Panc1 (cell line): ENCODE data around the gene ADGRG2. TPM values are rescaled to one million over a fixed set of nuclear protein-coding genes. Genes with fewer than 3 reads are reported as not detected.

Experiments
- ATAC-seq: fragments of 200-7000 bp; cut with Tn5 transposase; 2 replicates; pipeline ENCODE4 v1.9.1; 2020; ENCODE audit warnings: mild to moderate bottlenecking, moderate library complexity
- BruUV-seq: library from RNA; stranded (reverse); fragments of 400-500 nt; replicated peaks from 2 replicates; lab custom pipeline; 2021; lab: Mats Ljungman, UMichigan
- CTCF ChIA-PET: fragments of 300-600 bp; sonication (Branson Sonifier 250); formaldehyde crosslinking; loops from one replicate; lab custom pipeline; 2022; ENCODE audit warnings: antibody characterized with exemption; lab: Charles Lee
- POLR2A ChIA-PET: fragments of 300-600 bp; sonication (Branson Sonifier 250); formaldehyde crosslinking; loops from one replicate; lab custom pipeline; 2022; ENCODE audit warnings: antibody characterized with exemption; lab: Charles Lee
- DNase-seq: peaks from one replicate; pipeline ENCODE4 v3.0.0-alpha.2; 2010; ENCODE audit warnings: low read depth, low spot score
- H3K27ac ChIP-seq: 2 replicates; pipeline ENCODE4 v1.5.1; 2011; ENCODE audit warnings: mild to moderate bottlenecking, low read length, inconsistent platforms
- H3K27me3 ChIP-seq: fragments of 200-500 bp; sonication (Bioruptor generic); 2 replicates; pipeline ENCODE4 v1.6.0; 2014; ENCODE audit warnings: low read length, inconsistent platforms; ENCODE audit not compliant: control insufficient read depth, insufficient read depth
- H3K36me3 ChIP-seq: fragments of 200-500 bp; sonication (Bioruptor generic); 2 replicates; pipeline ENCODE4 v1.5.1; 2014; ENCODE audit warnings: inconsistent platforms, mild to moderate bottlenecking, low read length, moderate library complexity; ENCODE audit not compliant: control insufficient read depth, insufficient read depth
- H3K4me1 ChIP-seq: 2 replicates; pipeline ENCODE4 v1.5.1; 2011; ENCODE audit warnings: inconsistent platforms, mild to moderate bottlenecking, low read length, moderate library complexity; ENCODE audit not compliant: control insufficient read depth, insufficient read depth
- H3K4me3 ChIP-seq, 2 experiments: 2 replicates each; pipeline ENCODE4 v1.5.1; 2011 to 2012; ENCODE audit warnings: low read depth in 2 of 2, low read length in 2 of 2, mild to moderate bottlenecking in 2 of 2, inconsistent platforms in 1 of 2, moderate library complexity in 1 of 2
- H3K9me3 ChIP-seq: fragments of 200-500 bp; sonication (Bioruptor generic); 2 replicates; pipeline ENCODE4 v1.5.1; 2014; ENCODE audit warnings: low read depth, mild to moderate bottlenecking, inconsistent platforms, low read length, moderate library complexity; ENCODE audit not compliant: control insufficient read depth, insufficient read depth
- POLR2AphosphoS5 ChIP-seq: IDR thresholded peaks from 2 replicates; pipeline ENCODE4 v1.6.1; 2012; ENCODE audit warnings: mild to moderate bottlenecking, low read depth, low read length, moderate library complexity
- SIN3A ChIP-seq: IDR thresholded peaks from 2 replicates; pipeline ENCODE4 v1.6.1; 2012; ENCODE audit warnings: low read depth, mild to moderate bottlenecking, low read length, moderate library complexity, borderline replicate concordance; ENCODE audit not compliant: insufficient read depth
- TCF7L2 ChIP-seq: IDR thresholded peaks from 2 replicates; pipeline ENCODE4 v1.6.1; 2011; ENCODE audit warnings: mild to moderate bottlenecking, low read depth, low read length, inconsistent platforms
- in situ Hi-C: cut with HindIII; loops from 2 replicates; pipeline ENCODE4 v1.10.0; 2016; ENCODE audit warnings: low sequenced_read_pairs, low pct_unique_long_range_greater_than_20kb
- intact Hi-C: fragments of 100-400 bp; cut with micrococcal nuclease; formaldehyde crosslinking; loops from one replicate; pipeline ENCODE4 v1.10.0; 2022; ENCODE audit not compliant: unreplicated experiment
- total RNA-seq: library from RNA; stranded (reverse); gene quantifications from one replicate; pipeline ENCODE4 v1.2.1, GENCODE V29; 2021; ENCODE audit not compliant: unreplicated experiment
- TF ChIP-seq, protein P1 (sequence below): fragments of 450-650 bp; IDR thresholded peaks from 2 replicates; pipeline ENCODE4 v1.5.1; 2017; ENCODE audit warnings: mild to moderate bottlenecking
- TF ChIP-seq, protein P2 (sequence below), 2 experiments: IDR thresholded peaks; 2 replicates each; pipeline ENCODE4 v1.6.1; 2011 to 2012; ENCODE audit warnings: low read depth in 2 of 2, control low read depth in 1 of 2, low read length in 1 of 2, mild to moderate bottlenecking in 1 of 2, moderate library complexity in 1 of 2; ENCODE audit not compliant: insufficient read depth in 1 of 2

ADGRG2 gene
- total RNA-seq, 1 experiment from 2014 or later = 2.0 TPM

DNA sequence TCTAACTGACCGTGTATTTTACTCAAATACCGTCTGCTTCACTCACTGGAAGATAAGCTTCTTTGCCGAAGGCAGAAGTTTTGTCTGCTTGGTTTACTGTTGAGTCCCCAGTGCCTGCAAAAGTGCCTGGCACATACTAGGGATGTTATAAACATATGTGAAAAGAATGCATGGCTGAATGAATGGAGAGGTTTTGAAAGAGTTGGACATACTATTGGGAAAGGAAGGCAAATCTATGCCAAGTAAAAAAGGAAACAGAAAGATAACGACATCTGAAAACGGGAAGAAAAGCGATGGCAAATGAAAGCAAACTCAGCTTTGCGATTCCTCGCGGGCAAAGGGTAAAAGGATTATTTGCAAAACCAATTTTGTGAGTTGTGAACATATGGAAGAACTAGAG, 21.7 kb downstream of the ADGRG2 start:
- in situ Hi-C loops (no loop called here), intact Hi-C loops (no loop called here)
- TF ChIP-seq, protein P1, sequence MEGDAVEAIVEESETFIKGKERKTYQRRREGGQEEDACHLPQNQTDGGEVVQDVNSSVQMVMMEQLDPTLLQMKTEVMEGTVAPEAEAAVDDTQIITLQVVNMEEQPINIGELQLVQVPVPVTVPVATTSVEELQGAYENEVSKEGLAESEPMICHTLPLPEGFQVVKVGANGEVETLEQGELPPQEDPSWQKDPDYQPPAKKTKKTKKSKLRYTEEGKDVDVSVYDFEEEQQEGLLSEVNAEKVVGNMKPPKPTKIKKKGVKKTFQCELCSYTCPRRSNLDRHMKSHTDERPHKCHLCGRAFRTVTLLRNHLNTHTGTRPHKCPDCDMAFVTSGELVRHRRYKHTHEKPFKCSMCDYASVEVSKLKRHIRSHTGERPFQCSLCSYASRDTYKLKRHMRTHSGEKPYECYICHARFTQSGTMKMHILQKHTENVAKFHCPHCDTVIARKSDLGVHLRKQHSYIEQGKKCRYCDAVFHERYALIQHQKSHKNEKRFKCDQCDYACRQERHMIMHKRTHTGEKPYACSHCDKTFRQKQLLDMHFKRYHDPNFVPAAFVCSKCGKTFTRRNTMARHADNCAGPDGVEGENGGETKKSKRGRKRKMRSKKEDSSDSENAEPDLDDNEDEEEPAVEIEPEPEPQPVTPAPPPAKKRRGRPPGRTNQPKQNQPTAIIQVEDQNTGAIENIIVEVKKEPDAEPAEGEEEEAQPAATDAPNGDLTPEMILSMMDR = no peak
- TF ChIP-seq SIN3A = no peak
- no peak for TF ChIP-seq POLR2AphosphoS5
- TF ChIP-seq, protein P2, sequence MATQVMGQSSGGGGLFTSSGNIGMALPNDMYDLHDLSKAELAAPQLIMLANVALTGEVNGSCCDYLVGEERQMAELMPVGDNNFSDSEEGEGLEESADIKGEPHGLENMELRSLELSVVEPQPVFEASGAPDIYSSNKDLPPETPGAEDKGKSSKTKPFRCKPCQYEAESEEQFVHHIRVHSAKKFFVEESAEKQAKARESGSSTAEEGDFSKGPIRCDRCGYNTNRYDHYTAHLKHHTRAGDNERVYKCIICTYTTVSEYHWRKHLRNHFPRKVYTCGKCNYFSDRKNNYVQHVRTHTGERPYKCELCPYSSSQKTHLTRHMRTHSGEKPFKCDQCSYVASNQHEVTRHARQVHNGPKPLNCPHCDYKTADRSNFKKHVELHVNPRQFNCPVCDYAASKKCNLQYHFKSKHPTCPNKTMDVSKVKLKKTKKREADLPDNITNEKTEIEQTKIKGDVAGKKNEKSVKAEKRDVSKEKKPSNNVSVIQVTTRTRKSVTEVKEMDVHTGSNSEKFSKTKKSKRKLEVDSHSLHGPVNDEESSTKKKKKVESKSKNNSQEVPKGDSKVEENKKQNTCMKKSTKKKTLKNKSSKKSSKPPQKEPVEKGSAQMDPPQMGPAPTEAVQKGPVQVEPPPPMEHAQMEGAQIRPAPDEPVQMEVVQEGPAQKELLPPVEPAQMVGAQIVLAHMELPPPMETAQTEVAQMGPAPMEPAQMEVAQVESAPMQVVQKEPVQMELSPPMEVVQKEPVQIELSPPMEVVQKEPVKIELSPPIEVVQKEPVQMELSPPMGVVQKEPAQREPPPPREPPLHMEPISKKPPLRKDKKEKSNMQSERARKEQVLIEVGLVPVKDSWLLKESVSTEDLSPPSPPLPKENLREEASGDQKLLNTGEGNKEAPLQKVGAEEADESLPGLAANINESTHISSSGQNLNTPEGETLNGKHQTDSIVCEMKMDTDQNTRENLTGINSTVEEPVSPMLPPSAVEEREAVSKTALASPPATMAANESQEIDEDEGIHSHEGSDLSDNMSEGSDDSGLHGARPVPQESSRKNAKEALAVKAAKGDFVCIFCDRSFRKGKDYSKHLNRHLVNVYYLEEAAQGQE (IDR thresholded peaks at IDR 0.05; ENCODE audit: insufficient read depth in 1 of 2, low read depth in 2 of 2, low read length in 1 of 2) = no peak
- TF ChIP-seq TCF7L2 = no peak
- CTCF ChIA-PET = no interaction called here
- Histone ChIP-seq H3K4me3 (no peak overlapping the region), H3K27me3 (no peaks in the 10 kb centered on the region), H3K4me1 (no peaks in the 10 kb centered on the region), H3K36me3 (no peaks in the 10 kb centered on the region), H3K27ac (no peak overlapping the region), H3K9me3 (no peaks in the 10 kb centered on the region)
- POLR2A ChIA-PET = no interaction called here
- no TSS peak for BruUV-seq
- DNase-seq (no peak), ATAC-seq (no peak)

DNA sequence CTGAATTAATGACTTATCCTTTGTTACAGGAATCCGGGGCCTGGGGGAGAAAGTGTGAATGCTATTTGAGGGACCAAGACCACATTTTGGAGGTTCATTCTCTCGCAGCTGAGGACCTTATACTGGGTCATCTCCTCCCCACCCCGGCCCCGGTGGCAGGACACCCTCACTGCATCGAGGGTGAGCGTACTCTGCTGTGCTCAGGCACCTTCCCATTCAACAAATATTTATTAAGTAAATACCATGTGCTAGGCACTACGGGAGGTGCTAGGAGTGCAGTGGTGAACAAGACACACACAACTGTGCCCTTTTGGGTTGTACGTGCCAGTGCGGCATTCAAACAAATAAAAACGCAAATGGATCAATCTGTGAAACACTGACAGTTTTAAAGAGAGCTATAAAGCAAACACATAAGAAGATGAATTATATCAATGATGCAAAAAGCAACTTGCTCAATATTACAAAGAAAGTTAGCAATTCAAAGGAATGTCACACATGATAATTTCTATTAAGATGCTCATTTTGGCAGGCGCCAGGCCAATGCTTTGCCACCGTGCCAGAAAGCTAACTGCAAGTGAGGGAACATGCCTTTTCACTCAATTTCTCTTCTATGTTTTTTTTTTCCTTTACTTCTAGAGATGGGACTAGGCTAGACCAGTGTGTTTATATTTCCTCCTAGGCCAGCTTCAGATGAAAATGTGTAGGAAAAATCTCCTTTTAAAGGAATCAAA, 24.6 kb downstream of the ADGRG2 start:
- H3K27ac ChIP-seq = no peak overlapping the region

More for the DNA sequence above, 24.6 kb downstream of the ADGRG2 start:
- POLR2A ChIA-PET = interaction anchor here (0.6 kb wide), 1 partner anchor 130 kb away, joined by 5 read pairs; no protein-coding TSS in a partner anchor
- no TSS peak for BruUV-seq
- DNase-seq = no peak
- Histone ChIP-seq H3K4me3 (no peak overlapping the region), H3K4me1 (no peaks in the 10 kb centered on the region), H3K36me3 (no peaks in the 10 kb centered on the region), H3K9me3 (no peaks in the 10 kb centered on the region), H3K27me3 (no peaks in the 10 kb centered on the region)
- no peak for ATAC-seq
- intact Hi-C loops = no loop called here
- in situ Hi-C loops = no loop called here
- TF ChIP-seq TCF7L2 (no peak), POLR2AphosphoS5 (no peak), SIN3A (no peak)
- TF ChIP-seq, protein P1 = no peak
- TF ChIP-seq, protein P2 (IDR thresholded peaks at IDR 0.05; ENCODE audit: insufficient read depth in 1 of 2, low read depth in 2 of 2, low read length in 1 of 2) = no peak
- CTCF ChIA-PET = no interaction called here
